ENCODE measurements around the gene CREG2. TPM values are rescaled to one million over a fixed set of nuclear protein-coding genes. Genes with fewer than 3 reads are reported as not detected.

The CREG2 gene
- total RNA-seq, 4 donors from 2014 or later, result 0.38 to 2.5 (median 1.3) TPM

GRCh38 chr2:101410114-101410513, 22.8 kb upstream of the CREG2 start:
- no peak overlapping the region for H3K27ac ChIP-seq
- WGBS, 2 donors, result 85 to 86% methylated on average over 5 of the region's 5 CpGs
- no peak for TF ChIP-seq POLR2A (IDR thresholded peaks at IDR 0.05)
- no peak for TF ChIP-seq CTCF (IDR thresholded peaks at IDR 0.05)
- DNase-seq, result no peak
- H3K4me1 ChIP-seq, result no peaks in the 10 kb centered on the region
- H3K4me3 ChIP-seq, result no peak overlapping the region
- no peaks in the 10 kb centered on the region for H3K36me3 ChIP-seq
- peaks cover 0 to 6% (median 0%) of the 10 kb centered on the region in 3 donors for H3K9me3 ChIP-seq
- intact Hi-C loops (cut with DNase I), result no loop called here
- no peaks in the 10 kb centered on the region for H3K27me3 ChIP-seq

- intact Hi-C loops (cut with DNase I), result no loop called here
- H3K36me3 ChIP-seq, result no peaks in the 10 kb centered on the region
- H3K27ac ChIP-seq, result no peak overlapping the region
- H3K4me1 ChIP-seq, result no peaks in the 10 kb centered on the region
- WGBS, 2 donors, result 81 to 100% methylated on average over 2 to 3 of the region's 5 CpGs
- peaks cover 0 to 2% (median 0%) of the 10 kb centered on the region in 3 donors for H3K9me3 ChIP-seq
- no peak for TF ChIP-seq CTCF (IDR thresholded peaks at IDR 0.05)
- no peak for TF ChIP-seq POLR2A (IDR thresholded peaks at IDR 0.05)
- no peaks in the 10 kb centered on the region for H3K27me3 ChIP-seq
- H3K4me3 ChIP-seq, result no peak overlapping the region
- DNase-seq, result no peak
Observed at GRCh38 chr2:101409699-101410098, 22.4 kb upstream of the CREG2 start.

- Histone ChIP-seq H3K27me3 (no peaks in the 10 kb centered on the region), H3K4me1 (no peaks in the 10 kb centered on the region), H3K4me3 (no peak overlapping the region), H3K36me3 (no peaks in the 10 kb centered on the region), H3K27ac (no peak overlapping the region), H3K9me3 (no peaks in the 10 kb centered on the region)
- intact Hi-C loops (cut with DNase I), result no loop called here
- 71 to 73% methylated on average over 6 of the region's 6 CpGs for WGBS, 2 donors
- TF ChIP-seq POLR2A (IDR thresholded peaks at IDR 0.05) (no peak), CTCF (IDR thresholded peaks at IDR 0.05) (no peak)
- DNase-seq, result no peak
Observed at GRCh38 chr2:101408925-101409324, 21.6 kb upstream of the CREG2 start.

GRCh38 chr2:101405351-101405899, 18.1 kb upstream of the CREG2 start:
- Histone ChIP-seq H3K27me3 (no peaks in the 10 kb centered on the region), H3K27ac (no peak overlapping the region), H3K4me1 (peaks cover 0 to 7% (median 0%) of the 10 kb centered on the region in 3 donors), H3K4me3 (no peak overlapping the region), H3K36me3 (no peaks in the 10 kb centered on the region), H3K9me3 (no peaks in the 10 kb centered on the region)
- intact Hi-C loops (cut with DNase I), result no loop called here
- TF ChIP-seq POLR2A (IDR thresholded peaks at IDR 0.05) (no peak), CTCF (IDR thresholded peaks at IDR 0.05) (no peak)
- WGBS, 2 donors, result 63 to 72% methylated on average over 7 of the region's 7 CpGs
- DNase-seq, result no peak

GRCh38 chr2:101403745-101404144, 16.4 kb upstream of the CREG2 start:
- intact Hi-C loops (cut with DNase I), result no loop called here
- 89 to 100% methylated on average over 1 of the region's 1 CpG for WGBS, 2 donors
- H3K27ac ChIP-seq, result no peak overlapping the region
- no peaks in the 10 kb centered on the region for H3K27me3 ChIP-seq
- no peaks in the 10 kb centered on the region for H3K9me3 ChIP-seq
- H3K36me3 ChIP-seq, result no peaks in the 10 kb centered on the region
- H3K4me3 ChIP-seq, result no peak overlapping the region
- no peak for DNase-seq
- peaks cover 0 to 24% (median 3%) of the 10 kb centered on the region in 3 donors for H3K4me1 ChIP-seq
- TF ChIP-seq CTCF (IDR thresholded peaks at IDR 0.05), result no peak
- TF ChIP-seq POLR2A (IDR thresholded peaks at IDR 0.05), result no peak

Measured in esophagus squamous epithelium (tissue), 5 donors.